Liver (tissue), 3 donors: Measurements from ENCODE around the gene DHX30.

Experiments used
- ATF3 ChIP-seq: IDR thresholded peaks from 2 replicates; pipeline ENCODE4 v1.6.1; 2016; ENCODE audit warnings: antibody characterized with exemption
- CTCF ChIP-seq: fragments of 150-350 bp; IDR thresholded peaks from 2 replicates; pipeline ENCODE4 v1.5.1; 2017; ENCODE audit warnings: improper control_type of control experiment, low read depth, low read length; ENCODE audit not compliant: missing input control
- EGR1 ChIP-seq, 2 donors: IDR thresholded peaks; 2 replicates each; pipeline ENCODE4 v1.6.1; 2016 to 2018; ENCODE audit warnings: antibody characterized with exemption in 2 of 2, low read depth in 2 of 2
- FOXA1 ChIP-seq: IDR thresholded peaks from 2 replicates; pipeline ENCODE4 v1.6.1; 2016; ENCODE audit warnings: antibody characterized with exemption
- GABPA ChIP-seq, 2 donors: IDR thresholded peaks in 1 of 2; conservative IDR thresholded peaks in 1 of 2; 2 replicates each; pipeline ENCODE4 v1.6.1; 2016; ENCODE audit warnings: antibody characterized with exemption in 2 of 2, mild to moderate bottlenecking in 1 of 2, moderate library complexity in 1 of 2
- HNF4A ChIP-seq, 2 donors: conservative IDR thresholded peaks; 2 replicates each; pipeline ENCODE4 v1.6.1; 2016; ENCODE audit warnings: antibody characterized with exemption in 2 of 2, mild to moderate bottlenecking in 2 of 2
- JUND ChIP-seq, 2 donors: IDR thresholded peaks; 2 replicates each; pipeline ENCODE4 v1.6.1; 2016; ENCODE audit warnings: antibody characterized with exemption in 2 of 2
- MAX ChIP-seq: IDR thresholded peaks from 2 replicates; pipeline ENCODE4 v1.6.1; 2016; ENCODE audit warnings: antibody characterized with exemption
- REST ChIP-seq: IDR thresholded peaks from 2 replicates; pipeline ENCODE4 v1.6.1; 2016; ENCODE audit warnings: antibody characterized with exemption, mild to moderate bottlenecking
- RXRA ChIP-seq, 2 donors: IDR thresholded peaks; 2 replicates each; pipeline ENCODE4 v1.6.1; 2017 to 2018; ENCODE audit warnings: antibody characterized with exemption in 2 of 2, mild to moderate bottlenecking in 1 of 2
- TAF1 ChIP-seq: conservative IDR thresholded peaks from 2 replicates; pipeline ENCODE4 v1.6.1; 2016; ENCODE audit warnings: antibody characterized with exemption, mild to moderate bottlenecking
- ZBTB33 ChIP-seq: IDR thresholded peaks from 2 replicates; pipeline ENCODE4 v1.6.1; 2016; ENCODE audit warnings: antibody characterized with exemption
- donor health status: healthy.
- donor health status: healthy.

- TF ChIP-seq ATF3 (no peak), CTCF (no peak), JUND (IDR thresholded peaks at IDR 0.05) (no peak), FOXA1 (no peak), EGR1 (IDR thresholded peaks at IDR 0.05; ENCODE audit: low read depth in 2 of 2) (no peak), MAX (no peak), REST (no peak), ZBTB33 (no peak), TAF1 (no peak), GABPA (IDR thresholded peaks at IDR 0.05 in 1 of 2, conservative IDR thresholded peaks at IDR 0.05 in 1 of 2) (no peak), RXRA (IDR thresholded peaks at IDR 0.05) (no peak), HNF4A (conservative IDR thresholded peaks at IDR 0.05) (no peak)
Measured at GRCh38 chr3:47854267-47854666, 51.3 kb downstream of the DHX30 start.
